HCT116 (cell line): ENCODE results near the gene GUCY2C. TPM values are rescaled to one million over a fixed set of nuclear protein-coding genes. Genes with fewer than 3 reads are reported as not detected.

Source experiments
- ATAC-seq: fragments of 200-7000 bp; cut with Tn5 transposase; 2 replicates; pipeline ENCODE4 v1.9.1; 2020; ENCODE audit warnings: mild to moderate bottlenecking, moderate library complexity
- BruUV-seq: library from RNA; stranded (reverse); fragments of 400-500 nt; replicated peaks from 2 replicates; lab custom pipeline; 2021; lab: Mats Ljungman, UMichigan
- CTCF ChIA-PET: fragments of 300-600 bp; sonication (Branson Sonifier 250); formaldehyde crosslinking; loops from one replicate; lab custom pipeline; 2021; ENCODE audit warnings: antibody characterized with exemption; lab: Charles Lee
- POLR2A ChIA-PET: fragments of 300-600, 350-600 bp; sonication (Branson Sonifier 250); formaldehyde crosslinking; loops from one replicate; lab custom pipeline; 2021; ENCODE audit warnings: antibody characterized with exemption; lab: Charles Lee
- RAD21 ChIA-PET, 2 experiments: fragments of 300-600 bp; sonication (Branson Sonifier 250); formaldehyde crosslinking; loops; one replicate each; lab custom pipeline; 2023; ENCODE audit warnings: low total read pairs in 2 of 2; ENCODE audit not compliant: uncharacterized antibody in 2 of 2, unreplicated experiment in 2 of 2, low non-redundant PET in 1 of 2; lab: Charles Lee
- DNase-seq: peaks from one replicate; pipeline ENCODE4 v3.0.0-alpha.2; 2010; ENCODE audit warnings: low read depth, low spot score
- H2AFZ ChIP-seq: fragments of 200-600 bp; shearing (Covaris generic), sonication (generic); 2 replicates; pipeline ENCODE4 v1.6.1; 2017; ENCODE audit warnings: low read depth, mixed run types, mixed read lengths, antibody characterized with exemption, low read length; ENCODE audit not compliant: poor library complexity, severe bottlenecking
- H3K27ac ChIP-seq: 2 replicates; pipeline ENCODE4 v1.5.1; 2012; ENCODE audit warnings: low read depth, low read length
- H3K27me3 ChIP-seq: fragments of 200-600 bp; sonication (generic); 2 replicates; pipeline ENCODE4 v1.6.1; 2016; ENCODE audit warnings: mixed run types, low read length, mixed read lengths; ENCODE audit not compliant: insufficient read depth
- H3K36me3 ChIP-seq, 2 experiments: fragments of 200-500 bp in 1 of 2; fragments of 200-600 bp in 1 of 2; sonication (Bioruptor generic) in 1 of 2; sonication (generic) in 1 of 2; 2 replicates each; pipeline versions ENCODE4 v1.5.1 to v1.6.1; 2014 to 2016; ENCODE audit warnings: low read length in 2 of 2, inconsistent platforms in 1 of 2, mixed read lengths in 1 of 2, mixed run types in 1 of 2; ENCODE audit not compliant: insufficient read depth in 2 of 2, control insufficient read depth in 1 of 2
- H3K4me1 ChIP-seq, 2 experiments: fragments of 200-600 bp in 1 of 2; sonication (generic) in 1 of 2; 2 replicates each; pipeline versions ENCODE4 v1.5.1 to v1.6.1; 2012 to 2017; ENCODE audit warnings: low read length in 2 of 2, inconsistent platforms in 1 of 2, mild to moderate bottlenecking in 1 of 2, mixed read lengths in 1 of 2, mixed run types in 1 of 2, moderate library complexity in 1 of 2; ENCODE audit not compliant: insufficient read depth in 2 of 2, control insufficient read depth in 1 of 2
- H3K4me2 ChIP-seq: fragments of 200-600 bp; sonication (generic); 2 replicates; pipeline ENCODE4 v1.6.1; 2017; ENCODE audit warnings: mixed run types, low read length, mixed read lengths
- H3K4me3 ChIP-seq, 2 experiments: fragments of 200-600 bp in 1 of 2; sonication (generic) in 1 of 2; replicated peaks in 1 of 2; 2 replicates each; pipeline ENCODE4 v1.5.1; 2011 to 2016; ENCODE audit warnings: low read length in 2 of 2, control low read depth in 1 of 2, low read depth in 1 of 2, mild to moderate bottlenecking in 1 of 2, mixed read lengths in 1 of 2, mixed run types in 1 of 2
- H3K79me2 ChIP-seq: fragments of 200-600 bp; sonication (generic); 2 replicates; pipeline ENCODE4 v1.6.1; 2017; ENCODE audit warnings: mild to moderate bottlenecking, mixed run types, low read length, moderate library complexity, mixed read lengths; ENCODE audit not compliant: insufficient read depth
- H3K9ac ChIP-seq: fragments of 200-600 bp; sonication (generic); 2 replicates; pipeline ENCODE4 v1.6.1; 2016; ENCODE audit warnings: low read length, mixed read lengths
- H3K9me2 ChIP-seq: fragments of 200-600 bp; sonication (generic), shearing (Covaris generic); 2 replicates; pipeline ENCODE4 v1.6.1; 2017; ENCODE audit warnings: mixed run types, mild to moderate bottlenecking, moderate library complexity; ENCODE audit not compliant: insufficient read depth
- H3K9me3 ChIP-seq, 2 experiments: fragments of 200-500 bp in 1 of 2; fragments of 200-600 bp in 1 of 2; sonication (Bioruptor generic) in 1 of 2; sonication (generic) in 1 of 2; 2 replicates each; pipeline ENCODE4 v1.6.1; 2014 to 2017; ENCODE audit warnings: low read length in 2 of 2, mixed read lengths in 2 of 2, inconsistent platforms in 1 of 2, low read depth in 1 of 2, mild to moderate bottlenecking in 1 of 2, mixed run types in 1 of 2, moderate library complexity in 1 of 2; ENCODE audit not compliant: control insufficient read depth in 1 of 2, insufficient read depth in 1 of 2
- H4K20me1 ChIP-seq: fragments of 200-600 bp; sonication (generic), shearing (Covaris generic); 2 replicates; pipeline ENCODE4 v1.6.1; 2017; ENCODE audit warnings: mixed run types, mild to moderate bottlenecking, moderate library complexity; ENCODE audit not compliant: insufficient read depth
- CEBPB ChIP-seq: IDR thresholded peaks from 2 replicates; pipeline ENCODE4 v1.6.1; 2012; ENCODE audit warnings: low read depth
- EGR1 ChIP-seq: IDR thresholded peaks from 2 replicates; pipeline ENCODE4 v1.6.1; 2012; ENCODE audit warnings: low read depth
- EZH2 ChIP-seq: fragments of 200-600 bp; sonication (generic); IDR thresholded peaks from 2 replicates; pipeline ENCODE4 v1.6.1; 2017; ENCODE audit warnings: antibody characterized with exemption, mixed run types
- EZH2phosphoT487 ChIP-seq: fragments of 200-600 bp; IDR thresholded peaks from 2 replicates; pipeline ENCODE4 v1.6.1; 2018; ENCODE audit warnings: antibody characterized with exemption, borderline replicate concordance
- FOSL1 ChIP-seq: IDR thresholded peaks from 2 replicates; pipeline ENCODE4 v1.6.1; 2012; ENCODE audit warnings: low read depth
- POLR2AphosphoS5 ChIP-seq: IDR thresholded peaks from 2 replicates; pipeline ENCODE4 v1.6.1; 2011; ENCODE audit warnings: mild to moderate bottlenecking, low read depth, low read length, moderate library complexity
- RAD21 ChIP-seq: IDR thresholded peaks from 2 replicates; pipeline ENCODE4 v1.6.1; 2012; ENCODE audit warnings: low read depth, mild to moderate bottlenecking
- SIN3A ChIP-seq: IDR thresholded peaks from 2 replicates; pipeline ENCODE4 v1.6.1; 2012; ENCODE audit warnings: low read depth
- SRF ChIP-seq: IDR thresholded peaks from 2 replicates; pipeline ENCODE4 v1.6.1; 2012; ENCODE audit warnings: low read depth
- TCF7L2 ChIP-seq: IDR thresholded peaks from 2 replicates; pipeline ENCODE4 v1.7.0; 2011; ENCODE audit warnings: borderline replicate concordance, inconsistent platforms; ENCODE audit not compliant: insufficient read depth, insufficient read length; ENCODE audit errors: extremely low read depth
- ZBTB33 ChIP-seq: IDR thresholded peaks from 2 replicates; pipeline ENCODE4 v1.6.1; 2011; ENCODE audit warnings: mild to moderate bottlenecking, low read length, moderate library complexity; ENCODE audit not compliant: insufficient replicate concordance; ENCODE audit errors: extremely low read depth
- ZNF274 ChIP-seq: fragments of 200-500 bp; sonication (Bioruptor generic); IDR thresholded peaks from 2 replicates; pipeline ENCODE4 v1.6.1; 2014; ENCODE audit warnings: mild to moderate bottlenecking, low read depth, low read length, inconsistent platforms
- intact Hi-C: fragments of 100-400 bp; cut with micrococcal nuclease; formaldehyde crosslinking; loops from 2 replicates; pipeline ENCODE4 v1.10.0; 2022
- total RNA-seq: library from RNA; stranded (reverse); gene quantifications from one replicate; pipeline ENCODE4 v1.2.1, GENCODE V29; 2021; ENCODE audit not compliant: unreplicated experiment
- TF ChIP-seq, protein P1 (sequence below), 3 experiments: fragments of 200-600 bp in 1 of 3; sonication (generic) in 1 of 3; IDR thresholded peaks in 2 of 3; conservative IDR thresholded peaks in 1 of 3; 2 replicates each; pipeline ENCODE4 v1.5.1; 2012 to 2017; ENCODE audit warnings: low read depth in 2 of 3, low read length in 2 of 3, antibody characterized with exemption in 1 of 3, borderline replicate concordance in 1 of 3, control low read depth in 1 of 3, mild to moderate bottlenecking in 1 of 3, mixed read lengths in 1 of 3, mixed run types in 1 of 3, moderate library complexity in 1 of 3; ENCODE audit not compliant: insufficient read depth in 1 of 3
- TF ChIP-seq, protein P2 (sequence below): IDR thresholded peaks from 2 replicates; pipeline ENCODE4 v1.6.1; 2012; ENCODE audit warnings: low read depth
- TF ChIP-seq, protein P3 (sequence below): IDR thresholded peaks from 2 replicates; pipeline ENCODE4 v1.6.1; 2012

Gene GUCY2C
- total RNA-seq, 1 experiment from 2014 or later: not detected

DNA sequence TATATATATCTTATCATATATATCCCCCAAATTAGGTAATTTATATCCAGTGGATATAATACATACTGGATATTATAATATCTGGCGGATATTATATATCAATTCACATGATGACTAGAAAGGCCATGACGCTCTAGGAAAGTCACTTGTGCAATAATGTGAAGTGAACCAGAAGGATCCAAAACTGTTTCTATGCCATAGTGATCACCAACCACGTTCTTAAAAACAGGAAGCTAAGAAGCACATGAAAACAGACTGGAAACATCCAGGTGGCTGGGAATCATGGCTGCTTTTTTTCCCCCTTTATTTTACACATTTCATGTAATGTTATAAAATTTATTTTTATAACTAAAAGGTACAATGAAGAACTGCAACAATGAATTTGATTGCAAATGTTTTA lies 1.4 kb downstream of the GUCY2C start:
- Histone ChIP-seq H3K27ac (no peak overlapping the region), H3K36me3 (no peaks in the 10 kb centered on the region), H3K9me2 (no peaks in the 10 kb centered on the region), H3K4me2 (no peak overlapping the region), H3K4me3 (no peak overlapping the region), H3K79me2 (no peaks in the 10 kb centered on the region), H3K27me3 (no peaks in the 10 kb centered on the region), H3K4me1 (no peaks in the 10 kb centered on the region), H2AFZ (no peak overlapping the region), H4K20me1 (no peaks in the 10 kb centered on the region), H3K9ac (no peak overlapping the region), H3K9me3 (no peaks in the 10 kb centered on the region)
- no peak for TF ChIP-seq CEBPB
- no peak for TF ChIP-seq EGR1
- no peak for TF ChIP-seq POLR2AphosphoS5
- TF ChIP-seq, protein P1, sequence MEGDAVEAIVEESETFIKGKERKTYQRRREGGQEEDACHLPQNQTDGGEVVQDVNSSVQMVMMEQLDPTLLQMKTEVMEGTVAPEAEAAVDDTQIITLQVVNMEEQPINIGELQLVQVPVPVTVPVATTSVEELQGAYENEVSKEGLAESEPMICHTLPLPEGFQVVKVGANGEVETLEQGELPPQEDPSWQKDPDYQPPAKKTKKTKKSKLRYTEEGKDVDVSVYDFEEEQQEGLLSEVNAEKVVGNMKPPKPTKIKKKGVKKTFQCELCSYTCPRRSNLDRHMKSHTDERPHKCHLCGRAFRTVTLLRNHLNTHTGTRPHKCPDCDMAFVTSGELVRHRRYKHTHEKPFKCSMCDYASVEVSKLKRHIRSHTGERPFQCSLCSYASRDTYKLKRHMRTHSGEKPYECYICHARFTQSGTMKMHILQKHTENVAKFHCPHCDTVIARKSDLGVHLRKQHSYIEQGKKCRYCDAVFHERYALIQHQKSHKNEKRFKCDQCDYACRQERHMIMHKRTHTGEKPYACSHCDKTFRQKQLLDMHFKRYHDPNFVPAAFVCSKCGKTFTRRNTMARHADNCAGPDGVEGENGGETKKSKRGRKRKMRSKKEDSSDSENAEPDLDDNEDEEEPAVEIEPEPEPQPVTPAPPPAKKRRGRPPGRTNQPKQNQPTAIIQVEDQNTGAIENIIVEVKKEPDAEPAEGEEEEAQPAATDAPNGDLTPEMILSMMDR (IDR thresholded peaks at IDR 0.05 in 2 of 3, conservative IDR thresholded peaks at IDR 0.05 in 1 of 3; ENCODE audit: borderline replicate concordance in 1 of 3, insufficient read depth in 1 of 3, low read depth in 2 of 3, low read length in 2 of 3): no peak
- TF ChIP-seq ZBTB33: no peak
- no peak for TF ChIP-seq TCF7L2
- no peak for TF ChIP-seq SIN3A
- TF ChIP-seq EZH2phosphoT487: no peak
- TF ChIP-seq ZNF274: no peak
- TF ChIP-seq, protein P2, sequence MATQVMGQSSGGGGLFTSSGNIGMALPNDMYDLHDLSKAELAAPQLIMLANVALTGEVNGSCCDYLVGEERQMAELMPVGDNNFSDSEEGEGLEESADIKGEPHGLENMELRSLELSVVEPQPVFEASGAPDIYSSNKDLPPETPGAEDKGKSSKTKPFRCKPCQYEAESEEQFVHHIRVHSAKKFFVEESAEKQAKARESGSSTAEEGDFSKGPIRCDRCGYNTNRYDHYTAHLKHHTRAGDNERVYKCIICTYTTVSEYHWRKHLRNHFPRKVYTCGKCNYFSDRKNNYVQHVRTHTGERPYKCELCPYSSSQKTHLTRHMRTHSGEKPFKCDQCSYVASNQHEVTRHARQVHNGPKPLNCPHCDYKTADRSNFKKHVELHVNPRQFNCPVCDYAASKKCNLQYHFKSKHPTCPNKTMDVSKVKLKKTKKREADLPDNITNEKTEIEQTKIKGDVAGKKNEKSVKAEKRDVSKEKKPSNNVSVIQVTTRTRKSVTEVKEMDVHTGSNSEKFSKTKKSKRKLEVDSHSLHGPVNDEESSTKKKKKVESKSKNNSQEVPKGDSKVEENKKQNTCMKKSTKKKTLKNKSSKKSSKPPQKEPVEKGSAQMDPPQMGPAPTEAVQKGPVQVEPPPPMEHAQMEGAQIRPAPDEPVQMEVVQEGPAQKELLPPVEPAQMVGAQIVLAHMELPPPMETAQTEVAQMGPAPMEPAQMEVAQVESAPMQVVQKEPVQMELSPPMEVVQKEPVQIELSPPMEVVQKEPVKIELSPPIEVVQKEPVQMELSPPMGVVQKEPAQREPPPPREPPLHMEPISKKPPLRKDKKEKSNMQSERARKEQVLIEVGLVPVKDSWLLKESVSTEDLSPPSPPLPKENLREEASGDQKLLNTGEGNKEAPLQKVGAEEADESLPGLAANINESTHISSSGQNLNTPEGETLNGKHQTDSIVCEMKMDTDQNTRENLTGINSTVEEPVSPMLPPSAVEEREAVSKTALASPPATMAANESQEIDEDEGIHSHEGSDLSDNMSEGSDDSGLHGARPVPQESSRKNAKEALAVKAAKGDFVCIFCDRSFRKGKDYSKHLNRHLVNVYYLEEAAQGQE: no peak
- TF ChIP-seq EZH2: no peak
- no peak for TF ChIP-seq SRF
- TF ChIP-seq, protein P3, sequence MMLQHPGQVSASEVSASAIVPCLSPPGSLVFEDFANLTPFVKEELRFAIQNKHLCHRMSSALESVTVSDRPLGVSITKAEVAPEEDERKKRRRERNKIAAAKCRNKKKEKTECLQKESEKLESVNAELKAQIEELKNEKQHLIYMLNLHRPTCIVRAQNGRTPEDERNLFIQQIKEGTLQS: no peak
- TF ChIP-seq RAD21: no peak
- no peak for TF ChIP-seq FOSL1
- ATAC-seq (no peak), DNase-seq (no peak)
- ChIA-PET CTCF (no interaction called here), RAD21 (no interaction called here), POLR2A (no interaction called here)
- intact Hi-C loops: no loop called here
- BruUV-seq: no TSS peak
